22Rv1 (cell line): ENCODE results near the gene MBP.

Experiments
- H3K27ac ChIP-seq: fragments of 450-650 bp; 2 replicates; pipeline ENCODE4 v1.5.1; 2017
- ZFX ChIP-seq: fragments of 450-650 bp; IDR thresholded peaks from 2 replicates; pipeline ENCODE4 v1.6.1; 2017; ENCODE audit warnings: antibody characterized with exemption, borderline replicate concordance
- TF ChIP-seq, protein P1 (sequence below): fragments of 450-650 bp; IDR thresholded peaks from 2 replicates; pipeline ENCODE4 v1.5.1; 2017; ENCODE audit warnings: mild to moderate bottlenecking

The MBP gene

DNA sequence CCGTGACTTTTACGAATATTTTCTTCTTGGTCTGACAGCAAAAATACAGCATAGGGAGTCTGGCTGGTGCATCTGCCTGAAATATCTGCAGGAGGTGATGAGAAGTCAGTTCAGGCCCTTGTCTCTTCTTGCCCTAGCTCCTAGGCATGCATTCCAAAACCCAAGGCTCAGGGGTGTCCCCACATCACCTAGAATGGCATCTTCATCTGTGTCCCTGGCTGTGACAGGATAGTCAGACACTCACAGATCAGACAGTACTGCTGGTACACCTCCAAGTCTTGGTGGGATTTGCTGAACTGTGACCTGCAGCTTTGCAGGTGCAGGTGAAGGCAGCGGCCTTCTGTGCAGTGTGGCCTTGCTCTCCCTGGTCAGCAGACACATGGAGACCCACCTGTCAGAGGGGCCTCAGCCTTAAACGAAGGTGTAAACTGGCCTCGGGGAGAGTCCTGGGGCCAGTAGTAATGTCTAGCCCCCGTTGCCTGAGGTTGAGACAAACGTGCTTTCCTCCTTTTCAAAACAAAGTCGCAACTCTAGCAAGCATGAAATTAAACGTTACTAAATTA is 42.8 kb downstream of the MBP start:
- TF ChIP-seq, protein P1, sequence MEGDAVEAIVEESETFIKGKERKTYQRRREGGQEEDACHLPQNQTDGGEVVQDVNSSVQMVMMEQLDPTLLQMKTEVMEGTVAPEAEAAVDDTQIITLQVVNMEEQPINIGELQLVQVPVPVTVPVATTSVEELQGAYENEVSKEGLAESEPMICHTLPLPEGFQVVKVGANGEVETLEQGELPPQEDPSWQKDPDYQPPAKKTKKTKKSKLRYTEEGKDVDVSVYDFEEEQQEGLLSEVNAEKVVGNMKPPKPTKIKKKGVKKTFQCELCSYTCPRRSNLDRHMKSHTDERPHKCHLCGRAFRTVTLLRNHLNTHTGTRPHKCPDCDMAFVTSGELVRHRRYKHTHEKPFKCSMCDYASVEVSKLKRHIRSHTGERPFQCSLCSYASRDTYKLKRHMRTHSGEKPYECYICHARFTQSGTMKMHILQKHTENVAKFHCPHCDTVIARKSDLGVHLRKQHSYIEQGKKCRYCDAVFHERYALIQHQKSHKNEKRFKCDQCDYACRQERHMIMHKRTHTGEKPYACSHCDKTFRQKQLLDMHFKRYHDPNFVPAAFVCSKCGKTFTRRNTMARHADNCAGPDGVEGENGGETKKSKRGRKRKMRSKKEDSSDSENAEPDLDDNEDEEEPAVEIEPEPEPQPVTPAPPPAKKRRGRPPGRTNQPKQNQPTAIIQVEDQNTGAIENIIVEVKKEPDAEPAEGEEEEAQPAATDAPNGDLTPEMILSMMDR: no peak
- TF ChIP-seq ZFX: no peak
- no peak overlapping the region for H3K27ac ChIP-seq

DNA sequence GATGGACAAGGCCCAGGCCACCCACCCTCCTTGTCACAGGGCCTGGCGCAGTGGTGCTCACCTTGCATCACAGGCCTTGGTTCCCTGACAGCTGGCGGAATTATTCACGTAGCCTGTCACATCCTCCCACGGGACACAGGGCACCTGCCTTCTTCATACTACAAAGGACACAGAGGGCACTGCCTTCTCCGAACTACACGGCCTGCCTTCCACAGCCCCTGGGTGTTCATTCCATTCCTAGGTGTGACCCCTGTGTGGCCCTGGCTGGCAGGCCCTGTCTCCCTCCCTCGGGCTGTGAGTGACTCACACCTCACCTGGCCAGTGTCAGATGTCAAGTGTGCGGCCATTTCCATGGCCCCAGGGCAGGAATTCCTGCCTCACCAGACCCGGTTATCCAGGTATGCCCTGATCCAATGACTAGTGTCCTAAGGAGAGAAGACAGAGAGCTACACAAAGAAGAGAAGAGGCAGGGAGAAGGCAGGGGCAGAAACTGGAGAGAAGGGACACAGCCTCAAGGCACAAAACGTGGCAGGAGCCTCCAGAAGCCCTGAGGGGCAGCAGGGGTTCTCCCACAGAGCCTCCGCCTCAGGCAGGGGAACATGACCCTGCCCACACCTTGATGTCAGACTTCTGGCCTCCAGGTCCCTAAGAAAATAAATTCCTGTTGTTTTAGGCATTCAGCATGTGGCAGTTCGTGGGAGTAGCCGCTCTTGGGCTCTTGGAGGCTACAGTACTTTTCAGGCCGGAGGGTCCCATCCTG is 43.4 kb downstream of the MBP start:
- no peak overlapping the region for H3K27ac ChIP-seq
- TF ChIP-seq, protein P1: no peak
- no peak for TF ChIP-seq ZFX

DNA sequence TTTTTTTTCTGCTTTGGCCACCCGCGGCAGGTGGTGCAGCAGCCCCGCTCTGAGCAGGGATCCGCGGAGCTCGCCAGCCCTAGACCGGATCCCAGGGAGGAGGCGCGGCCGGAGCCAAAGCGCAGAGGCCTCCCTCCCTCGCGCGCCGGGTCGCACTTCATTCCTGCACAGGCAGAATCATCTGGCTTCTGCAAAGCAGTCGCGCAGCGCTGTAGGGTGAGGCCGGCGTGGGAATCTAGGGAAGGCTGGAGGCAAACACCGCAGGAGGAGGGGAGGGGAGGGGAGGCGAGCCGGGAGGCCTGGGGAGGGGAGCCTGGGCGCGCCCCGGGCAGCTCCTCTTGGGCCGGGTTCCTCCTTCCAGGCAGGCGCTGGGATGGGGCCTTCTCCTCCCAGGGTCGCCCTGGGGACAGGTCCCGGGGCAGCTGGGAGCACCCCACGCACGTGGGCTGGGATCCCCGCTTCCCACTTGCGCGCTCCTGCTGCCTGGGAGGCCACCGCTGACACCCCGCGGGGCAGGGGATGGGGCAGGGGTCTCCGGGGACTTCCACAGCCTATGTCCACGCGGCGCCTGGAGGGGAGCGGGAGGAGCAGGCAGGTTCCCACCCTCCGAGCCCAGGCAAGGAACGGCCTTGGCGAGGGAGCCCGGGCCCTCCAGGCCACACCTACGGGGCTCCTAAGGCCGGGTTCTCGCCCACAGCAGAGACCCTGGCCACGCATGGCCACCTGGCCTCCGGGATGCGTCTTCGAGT is 45.0 kb downstream of the MBP start:
- no peak overlapping the region for H3K27ac ChIP-seq

DNA sequence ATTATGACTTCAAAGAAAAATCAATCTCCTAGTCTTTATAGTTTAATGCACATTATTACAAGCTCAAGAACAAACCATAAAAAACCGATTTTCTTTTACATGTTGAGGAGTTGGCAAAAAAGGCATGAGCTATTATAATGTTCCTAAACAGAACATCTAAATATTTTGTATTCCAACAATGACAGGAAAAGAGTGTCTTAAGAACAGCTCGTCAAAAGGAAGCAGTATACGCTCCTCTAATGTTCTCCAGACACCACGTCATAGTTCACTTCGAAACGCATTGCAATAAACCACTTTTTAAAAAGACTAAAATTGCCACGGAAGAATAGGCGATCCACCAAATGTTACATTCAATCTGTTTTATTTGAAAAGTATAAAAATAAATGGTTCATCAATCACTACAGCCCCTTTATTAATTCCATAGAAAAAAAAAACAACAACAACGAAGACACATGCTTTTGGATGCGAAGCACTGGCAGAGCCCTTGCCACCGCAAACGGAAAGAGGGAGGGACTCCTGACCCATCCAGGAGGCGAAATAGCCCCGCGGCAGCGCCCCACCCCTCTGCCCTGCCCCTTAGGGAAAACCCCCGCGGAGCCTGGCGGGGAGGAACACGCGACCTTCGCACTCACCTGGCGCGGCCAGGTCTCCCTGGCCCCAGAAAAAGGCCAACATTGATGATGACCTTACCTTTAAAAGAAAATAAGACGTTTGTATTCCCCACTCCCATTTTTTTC is 45.8 kb downstream of the MBP start:
- TF ChIP-seq, protein P1: no peak
- TF ChIP-seq ZFX: no peak
- H3K27ac ChIP-seq: no peak overlapping the region

More for the DNA sequence above, 45.0 kb downstream of the MBP start:
- no peak for TF ChIP-seq ZFX
- TF ChIP-seq, protein P1: no peak

DNA sequence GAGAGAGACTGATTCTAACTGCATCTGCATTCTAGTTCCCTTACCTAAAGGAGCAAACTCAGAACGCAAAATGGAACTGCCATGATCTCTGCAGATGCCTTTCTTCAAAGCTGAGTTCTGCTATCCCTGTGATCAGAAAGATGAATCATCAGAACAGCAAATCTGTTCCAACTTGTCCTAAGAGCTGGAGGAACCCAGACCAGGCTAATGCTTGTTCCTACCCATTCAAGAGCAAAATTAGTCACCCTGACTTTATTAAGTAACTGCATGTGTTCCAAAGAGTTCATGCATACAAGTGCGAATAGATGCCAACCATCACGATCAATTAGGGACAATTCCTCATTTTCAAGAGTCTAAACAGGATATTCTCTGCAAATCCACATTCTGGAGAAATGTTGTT is 46.5 kb downstream of the MBP start:
- TF ChIP-seq, protein P1: no peak
- TF ChIP-seq ZFX: no peak
- no peak overlapping the region for H3K27ac ChIP-seq

DNA sequence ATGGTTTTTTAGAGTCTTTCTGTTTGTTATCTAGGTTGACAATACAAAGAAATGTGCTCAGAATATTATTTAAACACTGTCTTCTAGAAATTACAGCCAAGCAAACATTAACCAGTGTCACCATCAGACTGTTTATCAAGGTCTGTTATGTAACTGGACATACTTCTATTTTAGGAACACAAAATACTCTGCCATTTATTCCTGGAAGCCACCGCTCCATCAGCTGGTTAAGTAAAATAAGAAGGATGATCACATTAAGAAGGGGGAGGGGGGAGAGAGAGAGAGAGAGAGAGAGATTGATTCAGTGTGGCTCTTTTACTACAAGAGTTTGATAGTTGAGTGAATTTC is 47.9 kb downstream of the MBP start:
- TF ChIP-seq ZFX: no peak
- TF ChIP-seq, protein P1: no peak
- no peak overlapping the region for H3K27ac ChIP-seq
